ENCODE data around the gene COMT.

DNA sequence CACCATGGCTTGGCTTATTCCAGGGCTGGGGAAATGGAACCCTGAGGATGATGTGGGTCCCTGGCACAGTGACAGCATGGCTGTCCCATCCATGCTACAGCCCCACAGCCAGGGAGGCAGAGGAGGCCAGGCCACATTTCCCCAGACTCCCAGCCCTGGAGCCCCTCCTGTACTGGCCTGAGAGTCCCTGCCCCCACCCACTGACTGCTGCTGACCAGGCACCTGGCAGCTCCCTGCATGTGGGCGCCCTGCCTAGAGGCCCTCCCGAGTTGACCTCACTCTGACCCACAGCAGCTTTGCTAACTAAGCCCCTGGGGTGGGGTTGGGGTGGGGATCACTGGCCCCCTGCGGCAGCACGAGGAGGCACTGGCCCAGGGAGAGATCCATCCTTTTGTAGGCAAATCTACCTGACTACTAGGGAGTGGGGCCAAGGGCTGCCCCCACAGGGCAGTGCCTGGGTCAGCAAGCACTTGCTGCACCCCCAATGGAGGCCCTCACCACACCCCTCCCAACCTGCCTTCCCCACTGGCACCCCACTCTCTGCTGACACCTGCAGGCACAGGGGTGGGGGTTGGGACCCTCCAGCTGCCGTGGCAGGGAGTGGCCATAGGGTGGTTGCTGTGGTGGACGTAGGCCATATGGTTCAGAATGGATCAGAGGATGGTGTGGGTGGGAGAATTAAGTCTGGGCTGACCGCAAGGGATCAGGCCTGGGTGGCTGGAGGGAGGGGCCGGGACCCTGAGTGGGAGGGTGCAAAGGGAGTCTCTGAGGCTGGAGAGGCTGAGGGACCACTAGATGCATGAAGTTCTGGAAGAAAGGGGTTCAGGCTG is 57.6 kb downstream of the COMT start:
- TF ChIP-seq POLR2A (IDR thresholded peaks at IDR 0.05) (no peak), EP300 (IDR thresholded peaks at IDR 0.05; ENCODE audit: low read depth) (no peak), POLR2AphosphoS5 (IDR thresholded peaks at IDR 0.05) (no peak)
- TF ChIP-seq, protein P1, sequence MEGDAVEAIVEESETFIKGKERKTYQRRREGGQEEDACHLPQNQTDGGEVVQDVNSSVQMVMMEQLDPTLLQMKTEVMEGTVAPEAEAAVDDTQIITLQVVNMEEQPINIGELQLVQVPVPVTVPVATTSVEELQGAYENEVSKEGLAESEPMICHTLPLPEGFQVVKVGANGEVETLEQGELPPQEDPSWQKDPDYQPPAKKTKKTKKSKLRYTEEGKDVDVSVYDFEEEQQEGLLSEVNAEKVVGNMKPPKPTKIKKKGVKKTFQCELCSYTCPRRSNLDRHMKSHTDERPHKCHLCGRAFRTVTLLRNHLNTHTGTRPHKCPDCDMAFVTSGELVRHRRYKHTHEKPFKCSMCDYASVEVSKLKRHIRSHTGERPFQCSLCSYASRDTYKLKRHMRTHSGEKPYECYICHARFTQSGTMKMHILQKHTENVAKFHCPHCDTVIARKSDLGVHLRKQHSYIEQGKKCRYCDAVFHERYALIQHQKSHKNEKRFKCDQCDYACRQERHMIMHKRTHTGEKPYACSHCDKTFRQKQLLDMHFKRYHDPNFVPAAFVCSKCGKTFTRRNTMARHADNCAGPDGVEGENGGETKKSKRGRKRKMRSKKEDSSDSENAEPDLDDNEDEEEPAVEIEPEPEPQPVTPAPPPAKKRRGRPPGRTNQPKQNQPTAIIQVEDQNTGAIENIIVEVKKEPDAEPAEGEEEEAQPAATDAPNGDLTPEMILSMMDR (IDR thresholded peaks at IDR 0.05), result no peak

All from transverse colon (tissue), 4 donors.